ENCODE measurements around the gene GCLC. TPM values are rescaled to one million over a fixed set of nuclear protein-coding genes. Genes with fewer than 3 reads are reported as not detected.

GCLC gene
- total RNA-seq, 1 donor from 2014 or later: 16.4 TPM

- no peak for TF ChIP-seq CTCF (conservative IDR thresholded peaks at IDR 0.05; ENCODE audit: low read depth, low read length)
- DNase-seq (ENCODE audit: low read depth): no peak
- H3K4me3 ChIP-seq (ENCODE audit: low read depth, low read length): no peak overlapping the region
These were observed 30.2 kb downstream of the GCLC start for GRCh38 chr6:53514677-53515076.

GRCh38 chr6:53513519-53513966 lies 31.4 kb downstream of the GCLC start:
- DNase-seq (ENCODE audit: low read depth): no peak
- TF ChIP-seq CTCF (conservative IDR thresholded peaks at IDR 0.05; ENCODE audit: low read depth, low read length): peak; percentile 20
- no peak overlapping the region for H3K4me3 ChIP-seq (ENCODE audit: low read depth, low read length)

GRCh38 chr6:53513056-53513455 lies 31.8 kb downstream of the GCLC start:
- TF ChIP-seq CTCF (conservative IDR thresholded peaks at IDR 0.05; ENCODE audit: low read depth, low read length): no peak
- no peak for DNase-seq (ENCODE audit: low read depth)
- H3K4me3 ChIP-seq (ENCODE audit: low read depth, low read length): no peak overlapping the region

- DNase-seq (ENCODE audit: low read depth): no peak
- no peak for TF ChIP-seq CTCF (conservative IDR thresholded peaks at IDR 0.05; ENCODE audit: low read depth, low read length)
- no peak overlapping the region for H3K4me3 ChIP-seq (ENCODE audit: low read depth, low read length)
These were observed 32.3 kb downstream of the GCLC start for GRCh38 chr6:53512626-53513025.

- no peak for DNase-seq (ENCODE audit: low read depth)
- no peak for TF ChIP-seq CTCF (conservative IDR thresholded peaks at IDR 0.05; ENCODE audit: low read depth, low read length)
- no peak overlapping the region for H3K4me3 ChIP-seq (ENCODE audit: low read depth, low read length)
These were observed 34.2 kb downstream of the GCLC start for GRCh38 chr6:53510746-53511145.

- no peak for DNase-seq (ENCODE audit: low read depth)
- no peak overlapping the region for H3K4me3 ChIP-seq (ENCODE audit: low read depth, low read length)
- no peak for TF ChIP-seq CTCF (conservative IDR thresholded peaks at IDR 0.05; ENCODE audit: low read depth, low read length)
These were observed 38.0 kb downstream of the GCLC start for GRCh38 chr6:53506872-53507271.

- DNase-seq (ENCODE audit: low read depth): no peak
- TF ChIP-seq CTCF (conservative IDR thresholded peaks at IDR 0.05; ENCODE audit: low read depth, low read length): no peak
- H3K4me3 ChIP-seq (ENCODE audit: low read depth, low read length): no peak overlapping the region
These were observed 40.4 kb downstream of the GCLC start for GRCh38 chr6:53504512-53504911.
